Activated CD4-positive, alpha-beta memory T cell treated with anti-CD3 and anti-CD28 coated beads for 36 hours (primary cell): ENCODE measurements around the gene CHST6. TPM values are rescaled to one million over a fixed set of nuclear protein-coding genes. Genes with fewer than 3 reads are reported as not detected.
"Not testable (repeated sequence)": the region's sequence is repeated elsewhere in the genome, so short reads cannot be mapped to it uniquely, and the experiment has no call there.

Experiments used
- CTCF ChIA-PET: fragments of 350-600 bp; sonication (Branson Sonifier 250); formaldehyde crosslinking; loops from one replicate; lab custom pipeline; 2021; ENCODE audit warnings: antibody characterized with exemption, inconsistent platforms; lab: Charles Lee
- POLR2A ChIA-PET: fragments of 350-600 bp; sonication (Branson Sonifier 250); formaldehyde crosslinking; loops from one replicate; lab custom pipeline; 2021; ENCODE audit warnings: antibody characterized with exemption; lab: Charles Lee
- DNase-seq: peaks from one replicate; pipeline ENCODE4 v3.0.0-alpha.2; 2020
- H3K27ac Mint-ChIP-seq: one replicate; pipeline ENCODE4 v1.8.0; 2021; ENCODE audit warnings: mixed read lengths
- H3K27me3 Mint-ChIP-seq: one replicate; pipeline ENCODE4 v1.8.0; 2021; ENCODE audit warnings: mixed read lengths
- H3K36me3 Mint-ChIP-seq: one replicate; pipeline ENCODE4 v1.8.0; 2021; ENCODE audit warnings: mixed read lengths
- H3K4me1 Mint-ChIP-seq: one replicate; pipeline ENCODE4 v1.8.0; 2021; ENCODE audit warnings: low read depth, mixed read lengths
- H3K4me3 Mint-ChIP-seq: one replicate; pipeline ENCODE4 v1.8.0; 2021; ENCODE audit warnings: mild to moderate bottlenecking, mixed read lengths
- H3K9me3 Mint-ChIP-seq: one replicate; pipeline ENCODE4 v1.8.0; 2021; ENCODE audit warnings: mixed read lengths
- intact Hi-C: fragments of 100-400 bp; cut with micrococcal nuclease; formaldehyde crosslinking; loops from one replicate; pipeline ENCODE4 v1.15.1; 2023
- total RNA-seq, 2 experiments: library from RNA; stranded (reverse); gene quantifications; one replicate each; pipeline ENCODE4 v1.2.3, GENCODE V29; 2021

CHST6 gene
- total RNA-seq, 2 experiments from 2014 or later: not detected

DNA sequence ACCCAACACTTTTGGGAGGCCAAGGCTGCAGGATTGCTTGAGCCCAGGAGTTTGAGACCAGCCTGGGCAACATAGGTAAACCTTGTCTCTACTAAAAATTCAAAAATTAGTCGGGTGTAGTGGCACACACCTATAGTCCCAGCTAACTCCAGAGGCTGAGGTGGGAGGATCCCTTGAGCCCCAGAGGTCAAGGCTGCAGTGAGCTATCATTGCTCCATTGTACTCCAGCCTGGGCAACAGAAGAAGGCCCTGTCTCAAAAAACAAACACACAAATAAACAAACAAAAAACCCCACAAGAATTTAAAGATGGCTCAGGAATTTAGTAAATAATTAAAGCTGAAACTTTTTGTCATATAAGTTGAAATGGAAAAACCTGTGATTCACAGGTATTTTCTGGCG is 28.5 kb downstream of the CHST6 start:
- Mint-ChIP-seq H3K4me3 (no peak overlapping the region), H3K36me3 (no peaks in the 10 kb centered on the region), H3K27ac (no peak overlapping the region), H3K4me1 (peaks cover 24% of the 10 kb centered on the region), H3K9me3 (no peaks in the 10 kb centered on the region), H3K27me3 (no peaks in the 10 kb centered on the region)
- intact Hi-C loops: loop anchor here (10.0 kb wide), 1 partner anchor 232 kb away; no protein-coding TSS in a partner anchor
- ChIA-PET CTCF (interaction anchor here (1.4 to 3.0 kb wide), 3 partner anchors 50 to 297 kb away, joined by 4 to 21 read pairs (median 5); partner anchors contain the start of gene TMEM231), POLR2A (no interaction called here)
- no peak for DNase-seq

DNA sequence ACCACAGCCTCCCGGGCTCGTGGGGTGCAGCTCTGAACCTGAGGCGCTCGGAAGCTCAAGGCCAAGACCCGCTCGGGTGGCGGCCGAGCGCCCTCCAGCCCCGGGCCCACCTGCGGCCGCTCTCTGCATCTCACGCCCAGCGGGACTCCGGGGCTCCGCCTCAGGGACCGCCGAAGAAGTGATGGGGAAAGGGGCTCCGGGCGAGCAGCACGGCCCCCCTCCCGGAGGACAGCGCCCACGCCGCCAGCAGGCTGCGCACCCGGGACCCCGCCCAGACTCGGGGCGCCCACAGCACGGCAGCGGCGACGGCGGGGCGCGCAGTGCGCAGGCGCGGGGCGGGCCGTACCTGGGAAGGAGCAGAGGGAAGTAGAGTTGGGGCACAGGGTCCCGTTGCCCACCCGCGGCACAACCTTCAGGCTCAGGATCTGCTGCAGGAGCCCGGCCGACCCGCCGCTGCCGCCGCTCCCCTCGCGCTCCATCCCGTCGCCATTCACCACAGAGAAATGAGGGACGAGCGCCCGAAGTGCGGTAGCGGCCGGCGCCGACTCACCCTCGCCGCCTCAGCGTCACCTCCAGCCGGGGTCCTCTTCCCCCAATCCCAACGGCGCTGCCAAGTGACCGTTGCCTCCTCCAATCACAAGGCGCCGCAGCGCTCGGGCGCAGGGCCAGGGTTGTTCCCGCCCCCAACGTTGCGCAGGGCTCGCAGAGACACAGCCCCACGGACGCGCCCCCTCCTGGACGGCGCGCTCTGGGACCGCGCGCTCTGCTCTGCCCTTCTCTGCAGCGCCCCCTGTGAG is 30.9 kb downstream of the CHST6 start, which contains the start of gene TMEM170A:
TSS of gene TMEM170A (minus strand) at position 568 of the 797 bp plus-strand sequence. CDS start at position 479, 89 bp downstream.
- peak; percentile 99 for DNase-seq
- peak within 1 kb of the TSS; percentile 87 for H3K27ac Mint-ChIP-seq
- peak within 1 kb of the TSS; percentile 85 for H3K4me3 Mint-ChIP-seq
- no peaks in the 10 kb centered on the region for H3K9me3 Mint-ChIP-seq
- CTCF ChIA-PET: interaction anchor here (0.6 to 3.0 kb wide), 34 partner anchors 10 to 1707 kb away, joined by 3 to 21 read pairs (median 4); partner anchors contain the start of genes ADAT1, CFDP1, GABARAPL2 and KARS1
- peaks cover 3% of the 10 kb centered on the region for H3K36me3 Mint-ChIP-seq
- intact Hi-C loops: loop anchor here (1.0 to 10.0 kb wide), 11 partner anchors 31 to 316 kb away; partner anchors contain the start of genes ADAT1, CFDP1, GABARAPL2 and KARS1
- peaks cover 43% of the 10 kb centered on the region for H3K4me1 Mint-ChIP-seq
- POLR2A ChIA-PET: interaction anchor here (0.6 to 1.3 kb wide), 9 partner anchors 31 to 264 kb away, joined by 3 to 9 read pairs (median 4); partner anchors contain the start of genes ADAT1, CFDP1, KARS1 and TERF2IP
- H3K27me3 Mint-ChIP-seq: no peaks in the 10 kb centered on the region

DNA sequence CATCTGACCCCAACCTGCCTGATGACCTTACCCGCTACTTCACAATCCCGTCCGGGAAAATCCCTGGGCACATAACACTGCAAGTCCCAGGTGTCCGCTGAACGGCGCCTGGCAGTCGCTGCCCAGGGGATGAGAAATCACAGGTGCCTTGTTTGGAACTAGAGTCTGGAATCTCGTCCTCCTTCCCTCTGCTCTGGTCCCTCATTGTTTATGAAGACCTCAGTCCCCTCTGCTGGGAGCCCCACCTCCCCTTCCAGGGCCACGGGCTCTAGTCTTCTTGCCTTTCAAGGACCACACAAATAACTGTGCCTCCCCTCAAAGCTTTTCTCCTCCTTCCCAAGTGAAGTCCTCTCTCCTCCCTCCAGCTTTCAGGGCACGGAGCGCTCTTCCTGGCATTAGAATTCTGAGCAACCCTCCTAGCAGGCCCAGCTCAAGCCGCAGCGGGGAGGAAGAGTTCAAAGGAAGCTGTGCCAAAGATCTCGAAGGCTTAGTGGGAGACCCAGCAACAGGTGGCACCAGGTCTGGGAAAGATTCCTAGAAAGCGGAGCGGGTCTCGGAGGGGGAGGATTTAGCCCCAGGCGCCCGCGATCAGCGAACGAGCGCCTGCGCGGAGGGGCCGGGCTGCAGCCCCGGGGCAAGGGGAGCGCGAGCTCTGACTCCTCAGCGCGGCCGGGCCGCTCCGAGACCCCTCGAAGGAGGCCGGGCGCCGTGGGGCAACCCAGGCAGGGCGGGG is 31.7 kb downstream of the CHST6 start:
- peak overlapping the region; percentile 85 for H3K4me3 Mint-ChIP-seq
- POLR2A ChIA-PET: interaction anchor here (0.6 to 1.3 kb wide), 6 partner anchors 30 to 263 kb away, joined by 3 to 9 read pairs (median 5); partner anchors contain the start of genes ADAT1, CFDP1, KARS1 and TERF2IP
- peak; percentile 47 for DNase-seq

GRCh38 chr16:75462806-75463205 is 32.4 kb downstream of the CHST6 start:
- Mint-ChIP-seq H3K9me3 (no peaks in the 10 kb centered on the region), H3K27me3 (no peaks in the 10 kb centered on the region), H3K4me3 (peak overlapping the region; percentile 85), H3K27ac (peak overlapping the region; percentile 80), H3K36me3 (peaks cover 3% of the 10 kb centered on the region), H3K4me1 (peaks cover 48% of the 10 kb centered on the region)
- intact Hi-C loops: loop anchor here (1.0 to 10.0 kb wide), 3 partner anchors 46 to 1727 kb away; no protein-coding TSS in a partner anchor
- no peak for DNase-seq
- POLR2A ChIA-PET: no interaction called here
- CTCF ChIA-PET: interaction anchor here (1.5 kb wide), 1 partner anchor 29 kb away, joined by 4 read pairs; the partner anchor contains the start of gene CFDP1

More for the DNA sequence above, 31.7 kb downstream of the CHST6 start:
- peak overlapping the region; percentile 80 for H3K27ac Mint-ChIP-seq
- H3K27me3 Mint-ChIP-seq, H3K36me3 Mint-ChIP-seq, H3K9me3 Mint-ChIP-seq: not testable (repeated sequence)
- peaks cover 43% of the 10 kb centered on the region for H3K4me1 Mint-ChIP-seq
- intact Hi-C loops: loop anchor here (1.0 to 10.0 kb wide), 12 partner anchors 30 to 1727 kb away; partner anchors contain the start of genes ADAT1, CFDP1, GABARAPL2 and KARS1
- CTCF ChIA-PET: interaction anchor here (0.8 to 2.0 kb wide), 7 partner anchors 30 to 264 kb away, joined by 3 to 8 read pairs (median 5); partner anchors contain the start of genes ADAT1 and CFDP1

- Mint-ChIP-seq H3K4me3 (no peak overlapping the region), H3K27ac (no peak overlapping the region)
These were observed 33.7 kb downstream of the CHST6 start for GRCh38 chr16:75461575-75461974.

DNA sequence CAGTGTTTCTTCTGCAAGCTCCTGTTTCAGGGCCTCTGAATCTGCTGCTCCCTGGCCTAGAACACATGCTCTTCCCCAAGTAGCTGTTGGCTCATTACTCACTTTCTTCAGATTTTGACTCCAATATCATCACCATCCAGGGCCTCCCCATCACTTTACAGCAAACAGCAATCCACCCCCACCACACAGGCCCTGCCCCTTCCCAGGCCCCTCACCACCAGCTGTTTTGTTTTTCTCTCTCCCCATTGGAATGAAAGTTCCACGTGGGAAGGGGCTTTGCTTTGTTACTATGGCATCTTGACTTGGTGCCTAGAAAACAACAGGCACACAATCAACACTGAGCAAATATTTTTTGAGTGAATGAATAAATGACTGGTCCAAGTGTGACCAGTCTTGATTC is 34.8 kb downstream of the CHST6 start:
- peaks cover 55% of the 10 kb centered on the region for H3K4me1 Mint-ChIP-seq
- peak overlapping the region; percentile 31 for H3K27ac Mint-ChIP-seq
- no peaks in the 10 kb centered on the region for H3K9me3 Mint-ChIP-seq
- intact Hi-C loops: loop anchor here (5.0 to 10.0 kb wide), 2 partner anchors 43 to 226 kb away; no protein-coding TSS in a partner anchor
- ChIA-PET CTCF (no interaction called here), POLR2A (no interaction called here)
- H3K4me3 Mint-ChIP-seq: no peak overlapping the region
- DNase-seq: no peak
- peaks cover 3% of the 10 kb centered on the region for H3K36me3 Mint-ChIP-seq
- H3K27me3 Mint-ChIP-seq: no peaks in the 10 kb centered on the region

More at GRCh38 chr16:75461575-75461974, 33.7 kb downstream of the CHST6 start:
- no peak for DNase-seq
- no peaks in the 10 kb centered on the region for H3K9me3 Mint-ChIP-seq
- ChIA-PET POLR2A (no interaction called here), CTCF (no interaction called here)
- intact Hi-C loops: loop anchor here (5.0 to 10.0 kb wide), 2 partner anchors 44 to 227 kb away; no protein-coding TSS in a partner anchor
- peaks cover 51% of the 10 kb centered on the region for H3K4me1 Mint-ChIP-seq
- no peaks in the 10 kb centered on the region for H3K27me3 Mint-ChIP-seq
- peaks cover 3% of the 10 kb centered on the region for H3K36me3 Mint-ChIP-seq

DNA sequence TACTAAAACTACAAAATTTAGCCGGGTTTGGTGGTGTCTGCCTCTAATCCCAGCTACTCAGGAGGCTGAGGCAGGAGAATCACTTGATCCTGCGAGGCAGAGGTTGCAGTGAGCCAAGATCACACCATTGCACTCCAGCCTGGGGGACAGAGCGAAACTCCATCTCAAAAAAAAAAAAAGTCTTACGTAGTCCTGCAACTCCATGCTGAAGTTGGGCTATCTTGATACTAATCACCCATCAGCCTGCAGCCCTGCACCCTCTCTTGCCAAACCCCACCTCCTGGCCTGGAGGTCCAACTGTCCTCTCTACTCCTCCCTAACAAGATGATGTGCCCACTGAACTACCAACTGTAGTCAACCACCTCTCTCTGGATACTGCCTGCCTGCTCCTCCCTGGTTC is 35.5 kb downstream of the CHST6 start:
- ChIA-PET CTCF (no interaction called here), POLR2A (no interaction called here)
- intact Hi-C loops: loop anchor here (5.0 to 10.0 kb wide), 2 partner anchors 42 to 225 kb away; no protein-coding TSS in a partner anchor
- peaks cover 3% of the 10 kb centered on the region for H3K36me3 Mint-ChIP-seq
- no peaks in the 10 kb centered on the region for H3K9me3 Mint-ChIP-seq
- peaks cover 51% of the 10 kb centered on the region for H3K4me1 Mint-ChIP-seq
- no peak for DNase-seq
- no peak overlapping the region for H3K4me3 Mint-ChIP-seq
- H3K27me3 Mint-ChIP-seq: no peaks in the 10 kb centered on the region
- no peak overlapping the region for H3K27ac Mint-ChIP-seq

- peaks cover 3% of the 10 kb centered on the region for H3K36me3 Mint-ChIP-seq
- no peak overlapping the region for H3K27ac Mint-ChIP-seq
- no peaks in the 10 kb centered on the region for H3K9me3 Mint-ChIP-seq
- ChIA-PET POLR2A (interaction anchor here (0.7 kb wide), 1 partner anchor 24 kb away, joined by 3 read pairs; no protein-coding TSS in a partner anchor), CTCF (interaction anchor here (1.1 kb wide), 2 partner anchors 13 to 58 kb away, joined by 3 read pairs; no protein-coding TSS in a partner anchor)
- DNase-seq: no peak
- H3K4me3 Mint-ChIP-seq: no peak overlapping the region
- intact Hi-C loops: no loop called here
- no peaks in the 10 kb centered on the region for H3K27me3 Mint-ChIP-seq
- H3K4me1 Mint-ChIP-seq: peaks cover 54% of the 10 kb centered on the region
These were observed 36.8 kb downstream of the CHST6 start for GRCh38 chr16:75458439-75458838.

GRCh38 chr16:75458029-75458428 is 37.2 kb downstream of the CHST6 start:
- no peak for DNase-seq
- POLR2A ChIA-PET: no interaction called here
- intact Hi-C loops: no loop called here
- Mint-ChIP-seq H3K9me3 (no peaks in the 10 kb centered on the region), H3K4me3 (no peak overlapping the region), H3K4me1 (peaks cover 51% of the 10 kb centered on the region), H3K36me3 (peaks cover 3% of the 10 kb centered on the region), H3K27me3 (no peaks in the 10 kb centered on the region), H3K27ac (no peak overlapping the region)
- CTCF ChIA-PET: interaction anchor here (1.1 to 1.6 kb wide), 3 partner anchors 13 to 224 kb away, joined by 3 read pairs; no protein-coding TSS in a partner anchor

GRCh38 chr16:75457485-75458021 is 37.7 kb downstream of the CHST6 start:
- intact Hi-C loops: no loop called here
- ChIA-PET POLR2A (no interaction called here), CTCF (interaction anchor here (1.1 to 1.6 kb wide), 2 partner anchors 12 to 224 kb away, joined by 3 read pairs; no protein-coding TSS in a partner anchor)
- Mint-ChIP-seq H3K36me3 (peaks cover 3% of the 10 kb centered on the region), H3K4me1 (peaks cover 51% of the 10 kb centered on the region), H3K27ac (no peak overlapping the region), H3K9me3 (no peaks in the 10 kb centered on the region), H3K27me3 (no peaks in the 10 kb centered on the region), H3K4me3 (no peak overlapping the region)
- no peak for DNase-seq

DNA sequence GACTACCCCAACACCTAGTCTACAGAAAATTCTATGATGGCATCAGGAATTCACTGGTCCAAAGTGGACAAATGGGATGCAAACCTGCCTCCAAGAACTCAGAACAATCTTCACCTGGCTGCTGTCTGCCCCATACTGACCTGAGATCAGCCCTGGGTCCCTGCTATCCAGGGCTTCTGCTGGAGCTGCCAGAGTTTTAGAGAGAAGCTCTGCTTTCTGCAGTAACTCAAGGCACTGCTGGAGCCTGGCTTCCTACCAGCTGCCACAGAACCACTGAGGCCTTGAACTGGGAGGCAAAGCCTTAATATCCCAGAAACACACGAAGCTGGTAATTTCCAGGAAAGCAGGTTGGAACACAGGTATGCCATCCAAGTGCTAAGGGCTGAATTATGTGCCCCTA is 38.3 kb downstream of the CHST6 start:
- H3K27me3 Mint-ChIP-seq: no peaks in the 10 kb centered on the region
- H3K4me1 Mint-ChIP-seq: peaks cover 46% of the 10 kb centered on the region
- ChIA-PET POLR2A (no interaction called here), CTCF (interaction anchor here (1.6 kb wide), 1 partner anchor 223 kb away, joined by 3 read pairs; no protein-coding TSS in a partner anchor)
- H3K36me3 Mint-ChIP-seq: peaks cover 3% of the 10 kb centered on the region
- no peak for DNase-seq
- no peak overlapping the region for H3K27ac Mint-ChIP-seq
- no peak overlapping the region for H3K4me3 Mint-ChIP-seq
- H3K9me3 Mint-ChIP-seq: no peaks in the 10 kb centered on the region
- intact Hi-C loops: no loop called here
